ENCODE data around the gene BAHD1.

Gene BAHD1

DNA sequence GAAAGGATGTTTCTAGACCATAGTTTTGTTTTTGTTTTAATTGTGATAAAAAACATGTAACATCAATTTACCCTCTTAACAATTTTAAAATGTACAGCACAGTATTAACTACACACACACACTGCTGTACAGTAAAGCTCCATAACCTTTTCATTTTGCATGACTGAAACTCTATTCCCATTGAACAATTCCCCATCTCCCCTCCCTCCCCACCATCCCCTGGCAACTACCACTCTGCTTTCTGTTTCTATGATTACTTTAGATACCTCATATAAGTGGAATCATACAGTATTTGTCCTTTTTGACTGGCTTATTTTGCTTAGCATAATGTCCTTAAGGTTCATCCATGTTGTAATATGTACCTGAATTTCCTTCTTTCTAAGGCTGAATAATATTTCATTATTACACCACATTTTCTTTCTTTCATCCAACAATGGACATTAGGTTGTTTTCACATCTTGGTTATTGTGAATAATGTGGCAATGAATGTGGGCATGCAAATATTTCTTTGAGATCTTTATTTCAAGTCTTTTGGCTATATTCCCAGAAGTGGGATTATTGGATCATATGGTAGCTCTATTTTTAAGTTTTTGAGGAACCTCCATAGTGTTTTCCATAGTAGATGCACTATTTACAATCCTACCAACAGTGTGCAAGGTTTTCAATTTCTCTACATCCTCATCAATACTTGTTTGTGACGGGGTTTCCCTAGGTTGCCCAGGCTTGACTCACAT lies 40.8 kb downstream of the BAHD1 start:
- H3K79me2 ChIP-seq (ENCODE audit: insufficient read depth, low read length): no peaks in the 10 kb centered on the region
- no peaks in the 10 kb centered on the region for H3K9me3 ChIP-seq (ENCODE audit: insufficient read depth, low read depth, low read length)
- H3K4me1 ChIP-seq (ENCODE audit: insufficient read depth, low read length, poor library complexity, severe bottlenecking): peaks cover 32% of the 10 kb centered on the region
- no peaks in the 10 kb centered on the region for H4K20me1 ChIP-seq (ENCODE audit: insufficient read depth, low read length, poor library complexity, severe bottlenecking)
- no peak overlapping the region for H2AFZ ChIP-seq (ENCODE audit: low read length)
- H3K9me2 ChIP-seq (replicated peaks; ENCODE audit: low read depth, low read length): no peaks in the 10 kb centered on the region
- H3K9ac ChIP-seq (ENCODE audit: low read depth, low read length, poor library complexity, severe bottlenecking): no peak overlapping the region
- no peak overlapping the region for H3K4me2 ChIP-seq (ENCODE audit: low read depth, low read length, poor library complexity, severe bottlenecking)
- no peak overlapping the region for H3K4me3 ChIP-seq (ENCODE audit: low read length, poor library complexity, severe bottlenecking)
- H3F3A ChIP-seq (ENCODE audit: low read depth): no peaks in the 10 kb centered on the region
- H3K27me3 ChIP-seq (ENCODE audit: insufficient read depth, low read length, poor library complexity, severe bottlenecking): no peaks in the 10 kb centered on the region
- TF ChIP-seq EZH2phosphoT487 (IDR thresholded peaks at IDR 0.05; ENCODE audit: borderline replicate concordance): no peak
- TF ChIP-seq, protein P1, sequence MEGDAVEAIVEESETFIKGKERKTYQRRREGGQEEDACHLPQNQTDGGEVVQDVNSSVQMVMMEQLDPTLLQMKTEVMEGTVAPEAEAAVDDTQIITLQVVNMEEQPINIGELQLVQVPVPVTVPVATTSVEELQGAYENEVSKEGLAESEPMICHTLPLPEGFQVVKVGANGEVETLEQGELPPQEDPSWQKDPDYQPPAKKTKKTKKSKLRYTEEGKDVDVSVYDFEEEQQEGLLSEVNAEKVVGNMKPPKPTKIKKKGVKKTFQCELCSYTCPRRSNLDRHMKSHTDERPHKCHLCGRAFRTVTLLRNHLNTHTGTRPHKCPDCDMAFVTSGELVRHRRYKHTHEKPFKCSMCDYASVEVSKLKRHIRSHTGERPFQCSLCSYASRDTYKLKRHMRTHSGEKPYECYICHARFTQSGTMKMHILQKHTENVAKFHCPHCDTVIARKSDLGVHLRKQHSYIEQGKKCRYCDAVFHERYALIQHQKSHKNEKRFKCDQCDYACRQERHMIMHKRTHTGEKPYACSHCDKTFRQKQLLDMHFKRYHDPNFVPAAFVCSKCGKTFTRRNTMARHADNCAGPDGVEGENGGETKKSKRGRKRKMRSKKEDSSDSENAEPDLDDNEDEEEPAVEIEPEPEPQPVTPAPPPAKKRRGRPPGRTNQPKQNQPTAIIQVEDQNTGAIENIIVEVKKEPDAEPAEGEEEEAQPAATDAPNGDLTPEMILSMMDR (conservative IDR thresholded peaks at IDR 0.05; ENCODE audit: low read length): no peak
- H3K36me3 ChIP-seq (ENCODE audit: insufficient read depth, low read length): no peaks in the 10 kb centered on the region

DNA sequence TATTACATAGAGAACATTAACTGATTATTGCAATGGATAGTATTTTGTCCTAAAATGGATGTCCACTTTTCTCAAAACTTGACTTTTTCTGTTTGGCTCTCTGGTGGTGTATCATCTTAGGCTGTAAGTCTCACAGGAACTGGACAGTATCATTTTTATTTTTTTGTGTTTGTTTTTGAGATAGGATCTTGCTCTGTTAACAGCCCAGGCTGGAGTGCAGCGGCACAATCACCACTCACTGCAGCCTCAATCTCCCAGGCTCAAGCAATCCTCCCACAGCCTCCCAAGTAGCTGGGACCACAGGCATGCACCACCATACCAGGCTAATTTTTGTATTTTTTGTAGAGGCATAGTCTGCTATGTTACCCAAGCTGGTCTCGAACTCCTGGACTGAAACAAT lies 43.2 kb downstream of the BAHD1 start:
- H2AFZ ChIP-seq (ENCODE audit: low read length): no peak overlapping the region
- no peak overlapping the region for H3K4me3 ChIP-seq (ENCODE audit: low read length, poor library complexity, severe bottlenecking)
- H3K79me2 ChIP-seq (ENCODE audit: insufficient read depth, low read length): no peaks in the 10 kb centered on the region
- peaks cover 11% of the 10 kb centered on the region for H3K4me1 ChIP-seq (ENCODE audit: insufficient read depth, low read length, poor library complexity, severe bottlenecking)
- no peak for TF ChIP-seq EZH2phosphoT487 (IDR thresholded peaks at IDR 0.05; ENCODE audit: borderline replicate concordance)
- TF ChIP-seq, protein P1 (conservative IDR thresholded peaks at IDR 0.05; ENCODE audit: low read length): no peak
- H3K36me3 ChIP-seq (ENCODE audit: insufficient read depth, low read length): no peaks in the 10 kb centered on the region
- H3K27me3 ChIP-seq (ENCODE audit: insufficient read depth, low read length, poor library complexity, severe bottlenecking): no peaks in the 10 kb centered on the region
- H4K20me1 ChIP-seq (ENCODE audit: insufficient read depth, low read length, poor library complexity, severe bottlenecking): no peaks in the 10 kb centered on the region
- no peak overlapping the region for H3K9ac ChIP-seq (ENCODE audit: low read depth, low read length, poor library complexity, severe bottlenecking)
- H3K9me3 ChIP-seq (ENCODE audit: insufficient read depth, low read depth, low read length): no peaks in the 10 kb centered on the region
- no peak overlapping the region for H3K4me2 ChIP-seq (ENCODE audit: low read depth, low read length, poor library complexity, severe bottlenecking)
- H3F3A ChIP-seq (ENCODE audit: low read depth): no peaks in the 10 kb centered on the region
- no peaks in the 10 kb centered on the region for H3K9me2 ChIP-seq (replicated peaks; ENCODE audit: low read depth, low read length)

DNA sequence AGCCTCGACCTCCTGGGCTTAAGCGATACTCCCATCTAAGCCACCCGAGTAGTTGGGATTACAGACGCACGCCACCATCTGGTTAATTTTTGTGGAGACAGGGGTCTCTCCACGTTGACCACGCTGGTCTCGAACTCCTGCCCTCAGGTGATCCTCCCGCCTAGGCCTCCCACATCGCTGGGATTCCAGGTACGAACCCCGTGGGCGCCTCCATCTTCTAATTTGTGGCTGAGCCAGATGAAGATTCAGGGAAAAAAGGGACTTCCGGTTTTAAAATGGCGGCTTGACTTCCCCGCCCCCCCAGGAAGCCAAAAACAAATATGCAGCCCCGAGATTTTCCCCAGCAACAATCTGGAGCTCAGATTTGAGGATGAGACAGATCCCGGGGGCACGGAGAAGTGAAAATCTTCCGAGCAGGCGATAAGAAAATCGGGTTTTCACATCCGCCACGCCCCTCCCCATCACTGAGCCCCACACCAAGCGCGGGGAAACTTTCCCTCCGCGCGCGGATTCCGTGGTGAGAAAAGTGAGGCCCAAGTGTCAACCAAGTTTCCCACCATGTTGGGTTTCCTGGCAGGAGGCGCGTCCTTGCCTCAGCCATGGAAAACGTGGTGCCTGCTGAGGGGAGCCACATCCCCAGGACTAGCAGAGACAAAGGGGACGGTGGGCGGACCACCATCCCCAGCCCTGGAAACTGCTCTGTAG lies 45.5 kb downstream of the BAHD1 start:
- Histone ChIP-seq H3K36me3 (ENCODE audit: insufficient read depth, low read length) (no peaks in the 10 kb centered on the region), H3K27me3 (ENCODE audit: insufficient read depth, low read length, poor library complexity, severe bottlenecking) (no peaks in the 10 kb centered on the region), H3K4me2 (ENCODE audit: low read depth, low read length, poor library complexity, severe bottlenecking) (no peak overlapping the region), H3F3A (ENCODE audit: low read depth) (no peaks in the 10 kb centered on the region), H4K20me1 (ENCODE audit: insufficient read depth, low read length, poor library complexity, severe bottlenecking) (no peaks in the 10 kb centered on the region), H3K79me2 (ENCODE audit: insufficient read depth, low read length) (no peaks in the 10 kb centered on the region), H2AFZ (ENCODE audit: low read length) (no peak overlapping the region), H3K4me3 (ENCODE audit: low read length, poor library complexity, severe bottlenecking) (no peak overlapping the region), H3K4me1 (ENCODE audit: insufficient read depth, low read length, poor library complexity, severe bottlenecking) (peaks cover 7% of the 10 kb centered on the region), H3K9me3 (ENCODE audit: insufficient read depth, low read depth, low read length) (no peaks in the 10 kb centered on the region), H3K9ac (ENCODE audit: low read depth, low read length, poor library complexity, severe bottlenecking) (no peak overlapping the region), H3K9me2 (replicated peaks; ENCODE audit: low read depth, low read length) (no peaks in the 10 kb centered on the region)
- TF ChIP-seq, protein P1 (conservative IDR thresholded peaks at IDR 0.05; ENCODE audit: low read length): no peak
- TF ChIP-seq EZH2phosphoT487 (IDR thresholded peaks at IDR 0.05; ENCODE audit: borderline replicate concordance): no peak

Data from Loucy (cell line).